Measurements from ENCODE around the gene KIAA0930. TPM values are rescaled to one million over a fixed set of nuclear protein-coding genes. Genes with fewer than 3 reads are reported as not detected.

Gene KIAA0930
- total and polyA plus RNA-seq, 2 donors (not counting 1 experiment from before 2014, with no cell fraction given), result 27.0 to 46.8 TPM

GRCh38 chr22:45212992-45213751, 27.5 kb downstream of the KIAA0930 start:
- POLR2A ChIA-PET, result no interaction called here
- peaks cover 40% of the 10 kb centered on the region for H3K79me2 ChIP-seq (ENCODE audit: control insufficient read depth, insufficient read depth, low read length)
- peaks cover 27% of the 10 kb centered on the region for H3K4me1 Mint-ChIP-seq
- peak overlapping the region; percentile 76 for H3K27ac Mint-ChIP-seq
- peaks cover 0 to 3% (median 0%) of the 10 kb centered on the region in 3 donors for H3K9me3 ChIP-seq (ENCODE audit: control extremely low read depth in 1 of 3, control insufficient read depth in 2 of 3, insufficient read depth in 1 of 3, low read length in 2 of 3)
- CTCF ChIA-PET, result no interaction called here
- peak overlapping the region; percentile 34 for H3K4me3 Mint-ChIP-seq
- no peak for TF ChIP-seq EZH2 (IDR thresholded peaks at IDR 0.05; ENCODE audit: borderline replicate concordance, insufficient read depth, low read depth, low read length, poor library complexity, severe bottlenecking)
- TF ChIP-seq, protein P1, sequence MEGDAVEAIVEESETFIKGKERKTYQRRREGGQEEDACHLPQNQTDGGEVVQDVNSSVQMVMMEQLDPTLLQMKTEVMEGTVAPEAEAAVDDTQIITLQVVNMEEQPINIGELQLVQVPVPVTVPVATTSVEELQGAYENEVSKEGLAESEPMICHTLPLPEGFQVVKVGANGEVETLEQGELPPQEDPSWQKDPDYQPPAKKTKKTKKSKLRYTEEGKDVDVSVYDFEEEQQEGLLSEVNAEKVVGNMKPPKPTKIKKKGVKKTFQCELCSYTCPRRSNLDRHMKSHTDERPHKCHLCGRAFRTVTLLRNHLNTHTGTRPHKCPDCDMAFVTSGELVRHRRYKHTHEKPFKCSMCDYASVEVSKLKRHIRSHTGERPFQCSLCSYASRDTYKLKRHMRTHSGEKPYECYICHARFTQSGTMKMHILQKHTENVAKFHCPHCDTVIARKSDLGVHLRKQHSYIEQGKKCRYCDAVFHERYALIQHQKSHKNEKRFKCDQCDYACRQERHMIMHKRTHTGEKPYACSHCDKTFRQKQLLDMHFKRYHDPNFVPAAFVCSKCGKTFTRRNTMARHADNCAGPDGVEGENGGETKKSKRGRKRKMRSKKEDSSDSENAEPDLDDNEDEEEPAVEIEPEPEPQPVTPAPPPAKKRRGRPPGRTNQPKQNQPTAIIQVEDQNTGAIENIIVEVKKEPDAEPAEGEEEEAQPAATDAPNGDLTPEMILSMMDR (IDR thresholded peaks at IDR 0.05), result no peak
- no peaks in the 10 kb centered on the region for H3K9me3 Mint-ChIP-seq (ENCODE audit: insufficient read depth)
- ATAC-seq (ENCODE audit: low read depth), result peak; percentile 14
- H3K4me2 ChIP-seq (replicated peaks; ENCODE audit: low read depth, low read length, poor library complexity, severe bottlenecking), result peak overlapping the region; percentile 52
- 53% methylated on average over 17 of the region's 22 CpGs for WGBS (ENCODE audit: insufficient coverage)
- peaks cover 31% of the 10 kb centered on the region for H4K20me1 ChIP-seq (ENCODE audit: control insufficient read depth, insufficient read depth, low read length, poor library complexity, severe bottlenecking)
- H3K4me1 ChIP-seq (ENCODE audit: control insufficient read depth in 2 of 2, insufficient read depth in 2 of 2, low read length in 2 of 2), result peaks cover 6 to 20% of the 10 kb centered on the region in 2 donors
- intact Hi-C loops (cut with micrococcal nuclease), result no loop called here
- H3K4me3 ChIP-seq (ENCODE audit: control extremely low read depth in 1 of 5, extremely low read depth in 1 of 5, insufficient read depth in 1 of 5, low read depth in 2 of 5, low read length in 4 of 5), result no peak overlapping the region
- peaks cover 0 to 25% of the 10 kb centered on the region in 2 experiments for H3K36me3 ChIP-seq (replicated peaks in 1 of 2; ENCODE audit: control extremely low read depth in 1 of 2, control insufficient read depth in 1 of 2, extremely low read depth in 1 of 2, insufficient read depth in 2 of 2, low read length in 1 of 2)
- no peak overlapping the region for H3K27ac ChIP-seq (ENCODE audit: low read length in 2 of 2)
- no peaks in the 10 kb centered on the region for H3K27me3 Mint-ChIP-seq
- H2AFZ ChIP-seq (ENCODE audit: insufficient read depth, low read depth, low read length, poor library complexity, severe bottlenecking), result no peak overlapping the region
- H3K27me3 ChIP-seq (replicated peaks in 1 of 4; ENCODE audit: control extremely low read depth in 1 of 4, control insufficient read depth in 3 of 4, insufficient read depth in 4 of 4, low read length in 3 of 4), result no peaks in the 10 kb centered on the region
- no peak for DNase-seq
- no peak overlapping the region for H3K9ac ChIP-seq (ENCODE audit: low read length)

GRCh38 chr22:45212306-45212709, 28.4 kb downstream of the KIAA0930 start:
- ATAC-seq (ENCODE audit: low read depth), result no peak
- Histone ChIP-seq H3K36me3 (replicated peaks in 1 of 2; ENCODE audit: control extremely low read depth in 1 of 2, control insufficient read depth in 1 of 2, extremely low read depth in 1 of 2, insufficient read depth in 2 of 2, low read length in 1 of 2) (peaks cover 0 to 30% of the 10 kb centered on the region in 2 experiments), H3K4me3 (ENCODE audit: control extremely low read depth in 1 of 5, extremely low read depth in 1 of 5, insufficient read depth in 1 of 5, low read depth in 2 of 5, low read length in 4 of 5) (no peak overlapping the region), H2AFZ (ENCODE audit: insufficient read depth, low read depth, low read length, poor library complexity, severe bottlenecking) (no peak overlapping the region), H3K27ac (ENCODE audit: low read length in 2 of 2) (no peak overlapping the region), H3K79me2 (ENCODE audit: control insufficient read depth, insufficient read depth, low read length) (peaks cover 35% of the 10 kb centered on the region), H4K20me1 (ENCODE audit: control insufficient read depth, insufficient read depth, low read length, poor library complexity, severe bottlenecking) (peaks cover 32% of the 10 kb centered on the region), H3K27me3 (replicated peaks in 1 of 4; ENCODE audit: control extremely low read depth in 1 of 4, control insufficient read depth in 3 of 4, insufficient read depth in 4 of 4, low read length in 3 of 4) (no peaks in the 10 kb centered on the region), H3K9ac (ENCODE audit: low read length) (no peak overlapping the region), H3K4me1 (ENCODE audit: control insufficient read depth in 2 of 2, insufficient read depth in 2 of 2, low read length in 2 of 2) (peaks cover 6 to 20% of the 10 kb centered on the region in 2 donors), H3K9me3 (ENCODE audit: control extremely low read depth in 1 of 3, control insufficient read depth in 2 of 3, insufficient read depth in 1 of 3, low read length in 2 of 3) (peaks cover 0 to 3% (median 0%) of the 10 kb centered on the region in 3 donors), H3K4me2 (replicated peaks; ENCODE audit: low read depth, low read length, poor library complexity, severe bottlenecking) (no peak overlapping the region)
- no peaks in the 10 kb centered on the region for H3K27me3 Mint-ChIP-seq
- H3K9me3 Mint-ChIP-seq (ENCODE audit: insufficient read depth), result no peaks in the 10 kb centered on the region
- DNase-seq, result no peak
- no peak for TF ChIP-seq EZH2 (IDR thresholded peaks at IDR 0.05; ENCODE audit: borderline replicate concordance, insufficient read depth, low read depth, low read length, poor library complexity, severe bottlenecking)
- TF ChIP-seq, protein P1 (IDR thresholded peaks at IDR 0.05), result no peak
- CTCF ChIA-PET, result no interaction called here
- peaks cover 25% of the 10 kb centered on the region for H3K4me1 Mint-ChIP-seq
- WGBS (ENCODE audit: insufficient coverage), result 100% methylated on average over 4 of the region's 14 CpGs
- no peak overlapping the region for H3K27ac Mint-ChIP-seq
- H3K4me3 Mint-ChIP-seq, result no peak overlapping the region
- intact Hi-C loops (cut with micrococcal nuclease), result no loop called here
- POLR2A ChIA-PET, result no interaction called here

Measured in B cell (primary cell).